Measurements from ENCODE around the gene RWDD4.

RWDD4 gene

GRCh38 chr4:183659029-183659871 is at the start of gene RWDD4, which contains the start of gene TRAPPC11:
RWDD4 (minus strand) TSS chr4:183659185; CDS start chr4:183658952, 233 bp downstream.
TRAPPC11 (plus strand) TSS chr4:183659293; CDS start chr4:183663868, 4,575 bp downstream.
- no peak for TF ChIP-seq CTCF (IDR thresholded peaks at IDR 0.05; ENCODE audit: control insufficient read depth, insufficient read depth, low read depth, low read length, missing control alignments)
- peak within 1 kb of the TSS; percentile 64 for H3K4me3 ChIP-seq (ENCODE audit: control insufficient read depth, low read depth, low read length)
- peak; percentile 97 for DNase-seq (ENCODE audit: low read depth)

DNA sequence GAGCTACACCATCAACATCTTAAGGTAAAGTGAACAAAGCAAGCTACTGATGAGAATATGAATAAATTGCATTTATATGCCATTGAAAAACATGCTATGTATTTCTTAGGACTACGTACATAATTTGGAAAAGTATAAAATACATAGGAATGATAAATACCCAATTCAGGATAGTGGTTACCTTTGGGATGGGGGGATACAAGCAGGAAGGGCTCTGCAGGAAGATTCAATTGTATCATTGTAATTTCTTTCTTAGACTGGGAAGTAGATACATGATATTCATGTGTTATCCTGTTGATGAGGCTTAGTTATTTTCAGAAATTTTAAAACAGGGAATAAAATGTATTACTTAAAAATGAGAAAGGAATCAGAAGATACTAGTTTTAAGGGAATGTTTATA is 43.5 kb upstream of the RWDD4 start:
- no peak for DNase-seq (ENCODE audit: low read depth)
- TF ChIP-seq CTCF (IDR thresholded peaks at IDR 0.05; ENCODE audit: control insufficient read depth, insufficient read depth, low read depth, low read length, missing control alignments), result no peak
- no peak overlapping the region for H3K4me3 ChIP-seq (ENCODE audit: control insufficient read depth, low read depth, low read length)

GRCh38 chr4:183700407-183700806 is 41.4 kb upstream of the RWDD4 start:
- DNase-seq (ENCODE audit: low read depth), result no peak
- no peak overlapping the region for H3K4me3 ChIP-seq (ENCODE audit: control insufficient read depth, low read depth, low read length)
- no peak for TF ChIP-seq CTCF (IDR thresholded peaks at IDR 0.05; ENCODE audit: control insufficient read depth, insufficient read depth, low read depth, low read length, missing control alignments)

- no peak for TF ChIP-seq CTCF (IDR thresholded peaks at IDR 0.05; ENCODE audit: control insufficient read depth, insufficient read depth, low read depth, low read length, missing control alignments)
- DNase-seq (ENCODE audit: low read depth), result no peak
These were observed 39.9 kb upstream of the RWDD4 start for GRCh38 chr4:183698909-183699308.

DNA sequence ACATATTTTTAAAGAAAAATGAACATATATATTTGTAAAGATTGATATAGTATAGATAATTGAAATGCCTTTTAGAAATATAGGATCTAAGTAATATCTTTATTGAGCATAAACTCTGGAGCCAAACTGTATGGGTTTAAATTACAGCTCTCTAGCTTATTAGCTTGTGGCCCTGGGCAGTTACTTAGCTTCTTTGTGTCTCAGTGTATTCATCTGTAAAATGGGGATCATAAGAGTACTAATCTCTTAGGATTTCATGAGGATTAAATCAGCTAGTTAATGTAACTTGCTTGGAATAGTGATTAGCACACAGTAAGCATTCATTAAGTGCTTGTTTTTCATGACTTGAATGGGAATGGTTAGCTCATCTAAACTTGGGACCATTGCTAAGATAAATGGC is 32.9 kb upstream of the RWDD4 start:
- H3K4me3 ChIP-seq (ENCODE audit: control insufficient read depth, low read depth, low read length), result no peak overlapping the region
- TF ChIP-seq CTCF (IDR thresholded peaks at IDR 0.05; ENCODE audit: control insufficient read depth, insufficient read depth, low read depth, low read length, missing control alignments), result no peak
- no peak for DNase-seq (ENCODE audit: low read depth)

More at GRCh38 chr4:183698909-183699308, 39.9 kb upstream of the RWDD4 start:
- no peak overlapping the region for H3K4me3 ChIP-seq (ENCODE audit: control insufficient read depth, low read depth, low read length)

GRCh38 chr4:183691006-183691405 is 32.0 kb upstream of the RWDD4 start:
- DNase-seq (ENCODE audit: low read depth), result no peak
- no peak overlapping the region for H3K4me3 ChIP-seq (ENCODE audit: control insufficient read depth, low read depth, low read length)
- TF ChIP-seq CTCF (IDR thresholded peaks at IDR 0.05; ENCODE audit: control insufficient read depth, insufficient read depth, low read depth, low read length, missing control alignments), result no peak

All from AG09309 (cell line).